ENCODE results near the gene LPIN1. TPM values are rescaled to one million over a fixed set of nuclear protein-coding genes. Genes with fewer than 3 reads are reported as not detected.
"Not testable (repeated sequence)": the region's sequence is repeated elsewhere in the genome, so short reads cannot be mapped to it uniquely, and the experiment has no call there.

The LPIN1 gene
- total RNA-seq, 1 experiment from 2014 or later = 25.0 TPM

- DNase-seq (ENCODE audit: low read depth) = peak; percentile 100
These were observed 2.4 kb upstream of the LPIN1 start for GRCh38 chr2:11743846-11744553.

- peak; percentile 44 for DNase-seq (ENCODE audit: low read depth)
These were observed 1.6 kb upstream of the LPIN1 start for GRCh38 chr2:11744631-11745394.

- no peak for DNase-seq (ENCODE audit: low read depth)
These were observed 638 bp upstream of the LPIN1 start for GRCh38 chr2:11745613-11746375.

GRCh38 chr2:11746807-11747459 lies 501 bp downstream of the LPIN1 start:
- peak; percentile 26 for DNase-seq (ENCODE audit: low read depth)

GRCh38 chr2:11748018-11748860 lies 1.8 kb downstream of the LPIN1 start:
- peak; percentile 12 for DNase-seq (ENCODE audit: low read depth)

GRCh38 chr2:11748861-11749645 lies 2.6 kb downstream of the LPIN1 start:
- DNase-seq (ENCODE audit: low read depth) = no peak

- DNase-seq (ENCODE audit: low read depth) = peak; percentile 59
These were observed 3.4 kb downstream of the LPIN1 start for GRCh38 chr2:11749646-11750349.

- DNase-seq (ENCODE audit: low read depth) = peak; percentile 55
These were observed 4.0 kb downstream of the LPIN1 start for GRCh38 chr2:11750422-11750821.

GRCh38 chr2:11750917-11751316 lies 4.5 kb downstream of the LPIN1 start:
- no peak for DNase-seq (ENCODE audit: low read depth)

GRCh38 chr2:11752906-11753305 lies 6.5 kb downstream of the LPIN1 start:
- DNase-seq (ENCODE audit: low read depth) = no peak

- DNase-seq (ENCODE audit: low read depth) = no peak
These were observed 7.0 kb downstream of the LPIN1 start for GRCh38 chr2:11753452-11753885.

- DNase-seq (ENCODE audit: low read depth) = peak; percentile 72
These were observed 7.7 kb downstream of the LPIN1 start for GRCh38 chr2:11753886-11754699.

- DNase-seq (ENCODE audit: low read depth) = no peak
These were observed 8.2 kb downstream of the LPIN1 start for GRCh38 chr2:11754700-11755015.

GRCh38 chr2:11757101-11757500 lies 10.7 kb downstream of the LPIN1 start:
- DNase-seq (ENCODE audit: low read depth) = no peak

- DNase-seq (ENCODE audit: low read depth) = no peak
These were observed 11.8 kb downstream of the LPIN1 start for GRCh38 chr2:11758187-11758586.

GRCh38 chr2:11758647-11759046 lies 12.2 kb downstream of the LPIN1 start:
- DNase-seq (ENCODE audit: low read depth) = no peak

- DNase-seq (ENCODE audit: low read depth) = not testable (repeated sequence)
These were observed 12.9 kb downstream of the LPIN1 start for GRCh38 chr2:11759182-11759975.

- DNase-seq (ENCODE audit: low read depth) = no peak
These were observed 14.8 kb downstream of the LPIN1 start for GRCh38 chr2:11761259-11761658.

Data from RPMI7951 (cell line).